Lower lobe of right lung (tissue), 2 donors: ENCODE measurements around the gene POLR1A. TPM values are rescaled to one million over a fixed set of nuclear protein-coding genes. Genes with fewer than 3 reads are reported as not detected.

Source experiments
- ATAC-seq, 2 donors: fragments of 200-7000 bp; cut with Tn5 transposase; one replicate each; pipeline ENCODE4 v1.9.1; 2020 to 2022; ENCODE audit warnings: mild to moderate bottlenecking in 2 of 2, moderate library complexity in 2 of 2
- DNase-seq: peaks from one replicate; pipeline ENCODE4 v3.0.0-alpha.2; 2020
- H3K27ac ChIP-seq: fragments of 200-600 bp; one replicate; pipeline ENCODE4 v1.8.0; 2022
- H3K27me3 ChIP-seq: fragments of 200-600 bp; one replicate; pipeline ENCODE4 v1.8.0; 2022; ENCODE audit warnings: low read depth
- H3K36me3 ChIP-seq: fragments of 200-600 bp; one replicate; pipeline ENCODE4 v1.8.0; 2022; ENCODE audit warnings: mild to moderate bottlenecking
- H3K4me1 ChIP-seq: fragments of 200-600 bp; one replicate; pipeline ENCODE4 v1.8.0; 2022
- H3K4me3 ChIP-seq: fragments of 200-600 bp; one replicate; pipeline ENCODE4 v1.8.0; 2022; ENCODE audit warnings: mild to moderate bottlenecking
- H3K9me3 ChIP-seq: fragments of 200-600 bp; one replicate; pipeline ENCODE4 v1.8.0; 2022
- intact Hi-C: fragments of 100-400 bp; cut with DNase I; formaldehyde crosslinking; loops from one replicate; pipeline ENCODE4 v1.11.0; 2022
- total RNA-seq: library from RNA; stranded (reverse); fragmentation: NEBNext Ultra II Directional; extraction: Animal tissue kit (Norgen Biotek cat#: 25700); gene quantifications from one replicate; pipeline ENCODE4 v1.2.1, GENCODE V29; 2021
- TF ChIP-seq, protein P1 (sequence below): fragments of 200-600 bp; IDR thresholded peaks from one replicate; pipeline ENCODE4 v1.8.0; 2022; ENCODE audit warnings: antibody characterized with exemption, mild to moderate bottlenecking
- donor health status: DM: no; HTN: yes; CAD: no; lungs with severe emphysema.

The POLR1A gene
- total RNA-seq, 1 donor from 2014 or later: 22.2 TPM

DNA sequence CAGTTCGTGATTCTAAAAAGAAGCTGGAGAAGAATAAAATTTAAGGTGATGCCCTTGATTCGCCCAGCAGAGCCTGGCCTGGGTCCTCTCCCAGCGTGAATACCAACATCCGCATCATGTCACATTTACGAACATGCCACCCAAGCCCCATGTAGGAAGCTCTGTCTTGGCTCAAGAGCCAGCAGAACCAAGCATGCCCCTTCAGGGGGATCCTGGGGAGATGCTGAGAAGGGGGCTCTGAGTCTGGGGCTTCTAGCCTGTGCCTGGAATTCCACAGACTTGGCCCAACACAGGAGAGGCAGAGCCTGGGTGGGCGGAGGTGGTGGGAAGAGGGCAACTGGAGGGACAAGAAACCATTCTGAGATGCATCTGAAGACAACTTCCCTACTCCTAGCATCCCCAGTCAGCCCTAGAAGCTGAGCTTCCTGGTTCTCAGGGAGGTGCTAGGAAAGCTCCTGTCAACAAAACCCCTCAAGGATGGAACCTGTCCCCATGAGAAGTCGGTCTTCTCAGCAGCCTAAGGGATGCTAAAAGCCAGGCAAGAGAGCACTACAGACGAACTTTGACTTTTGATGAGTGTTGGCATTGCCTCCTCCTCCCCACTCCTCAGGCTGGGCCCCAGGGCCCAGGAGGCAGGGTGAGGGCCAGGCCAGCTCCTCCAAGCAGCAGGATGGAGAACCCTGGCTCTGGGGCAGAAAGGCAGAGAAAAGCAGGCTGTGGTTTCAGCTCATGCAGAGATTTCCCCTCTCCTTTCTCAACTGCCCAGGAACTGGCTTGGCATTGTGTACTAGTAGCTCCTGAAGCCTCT is 57.9 kb downstream of the POLR1A start:
- H3K36me3 ChIP-seq: peaks cover 85% of the 10 kb centered on the region

DNA sequence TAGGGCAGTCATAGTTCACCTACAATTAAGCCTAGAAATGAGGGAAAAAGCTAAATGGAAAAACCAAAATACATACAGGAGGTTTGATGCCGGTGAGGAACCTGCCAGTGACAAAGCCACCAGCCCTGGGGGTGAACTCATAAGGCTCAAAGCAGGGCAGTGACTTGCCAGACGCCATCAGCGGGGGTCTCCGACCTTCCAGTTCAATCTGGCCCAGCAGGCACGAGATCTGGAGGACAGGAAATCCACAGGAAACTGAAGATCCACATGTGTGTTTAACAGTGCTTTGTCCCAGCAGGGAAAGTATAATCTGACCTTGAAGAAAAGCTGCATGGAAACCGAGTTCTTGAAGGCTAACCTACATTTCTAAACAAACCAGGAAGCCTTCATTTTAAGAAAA is 60.1 kb downstream of the POLR1A start:
- H3K4me1 ChIP-seq: no peaks in the 10 kb centered on the region
- H3K27ac ChIP-seq: no peak overlapping the region
- DNase-seq (no peak), ATAC-seq (no peak)
- peaks cover 83% of the 10 kb centered on the region for H3K36me3 ChIP-seq
- intact Hi-C loops: no loop called here
- no peaks in the 10 kb centered on the region for H3K9me3 ChIP-seq
- TF ChIP-seq, protein P1, sequence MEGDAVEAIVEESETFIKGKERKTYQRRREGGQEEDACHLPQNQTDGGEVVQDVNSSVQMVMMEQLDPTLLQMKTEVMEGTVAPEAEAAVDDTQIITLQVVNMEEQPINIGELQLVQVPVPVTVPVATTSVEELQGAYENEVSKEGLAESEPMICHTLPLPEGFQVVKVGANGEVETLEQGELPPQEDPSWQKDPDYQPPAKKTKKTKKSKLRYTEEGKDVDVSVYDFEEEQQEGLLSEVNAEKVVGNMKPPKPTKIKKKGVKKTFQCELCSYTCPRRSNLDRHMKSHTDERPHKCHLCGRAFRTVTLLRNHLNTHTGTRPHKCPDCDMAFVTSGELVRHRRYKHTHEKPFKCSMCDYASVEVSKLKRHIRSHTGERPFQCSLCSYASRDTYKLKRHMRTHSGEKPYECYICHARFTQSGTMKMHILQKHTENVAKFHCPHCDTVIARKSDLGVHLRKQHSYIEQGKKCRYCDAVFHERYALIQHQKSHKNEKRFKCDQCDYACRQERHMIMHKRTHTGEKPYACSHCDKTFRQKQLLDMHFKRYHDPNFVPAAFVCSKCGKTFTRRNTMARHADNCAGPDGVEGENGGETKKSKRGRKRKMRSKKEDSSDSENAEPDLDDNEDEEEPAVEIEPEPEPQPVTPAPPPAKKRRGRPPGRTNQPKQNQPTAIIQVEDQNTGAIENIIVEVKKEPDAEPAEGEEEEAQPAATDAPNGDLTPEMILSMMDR: no peak
- no peaks in the 10 kb centered on the region for H3K27me3 ChIP-seq
- no peak overlapping the region for H3K4me3 ChIP-seq

More for the DNA sequence above, 57.9 kb downstream of the POLR1A start:
- intact Hi-C loops: no loop called here
- Histone ChIP-seq H3K27ac (no peak overlapping the region), H3K4me3 (no peak overlapping the region), H3K9me3 (no peaks in the 10 kb centered on the region), H3K27me3 (no peaks in the 10 kb centered on the region), H3K4me1 (no peaks in the 10 kb centered on the region)
- ATAC-seq (no peak), DNase-seq (no peak)
- TF ChIP-seq, protein P1: no peak

DNA sequence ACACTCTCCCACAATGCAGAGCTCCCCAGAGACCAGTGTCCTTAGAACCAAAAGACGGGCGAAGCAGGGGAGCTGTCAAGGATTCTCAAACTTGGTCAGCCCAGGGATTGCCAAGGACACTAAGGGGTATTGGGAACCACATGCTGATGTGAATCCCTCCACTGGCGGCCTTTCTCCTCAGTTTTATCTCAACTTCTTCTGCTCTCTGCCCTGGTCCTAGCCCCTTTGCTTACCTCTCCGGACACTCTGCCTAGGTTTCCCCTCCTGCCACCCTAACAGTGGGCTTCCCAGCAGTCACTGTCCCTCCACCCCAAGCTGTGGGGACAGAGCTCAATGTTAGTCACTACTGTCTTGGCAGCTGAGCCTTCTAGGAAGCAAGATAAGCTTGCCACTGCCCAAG is 61.1 kb downstream of the POLR1A start:
- ATAC-seq (no peak), DNase-seq (no peak)
- intact Hi-C loops: no loop called here
- H3K27me3 ChIP-seq: no peaks in the 10 kb centered on the region
- TF ChIP-seq, protein P1: no peak
- H3K4me3 ChIP-seq: no peak overlapping the region
- H3K36me3 ChIP-seq: peaks cover 85% of the 10 kb centered on the region
- no peak overlapping the region for H3K27ac ChIP-seq
- no peaks in the 10 kb centered on the region for H3K9me3 ChIP-seq
- H3K4me1 ChIP-seq: no peaks in the 10 kb centered on the region

DNA sequence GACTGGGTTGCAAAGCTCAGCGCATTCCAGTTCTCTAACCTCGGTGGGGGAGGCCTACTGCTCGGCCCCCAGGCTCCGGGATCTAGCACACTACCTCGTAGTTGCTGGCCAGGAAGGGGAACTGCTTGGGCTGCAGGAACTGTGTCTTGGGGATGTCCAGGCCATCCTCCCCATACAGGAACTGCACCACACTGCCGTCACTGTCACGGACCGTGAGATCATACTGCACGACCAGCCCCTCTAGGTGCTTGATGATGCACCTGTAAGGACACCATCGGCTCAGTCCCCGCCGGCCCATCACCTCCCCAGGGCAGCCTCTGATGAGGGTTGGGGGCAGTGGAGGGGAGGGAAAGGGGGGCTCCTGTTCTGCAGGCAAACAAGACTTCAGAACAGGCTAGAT is 61.6 kb downstream of the POLR1A start:
- no peak overlapping the region for H3K4me3 ChIP-seq
- no peaks in the 10 kb centered on the region for H3K27me3 ChIP-seq
- DNase-seq (no peak), ATAC-seq (no peak)
- intact Hi-C loops: no loop called here
- H3K36me3 ChIP-seq: peaks cover 84% of the 10 kb centered on the region
- H3K27ac ChIP-seq: no peak overlapping the region
- H3K9me3 ChIP-seq: no peaks in the 10 kb centered on the region
- TF ChIP-seq, protein P1: no peak
- H3K4me1 ChIP-seq: peaks cover 5% of the 10 kb centered on the region

DNA sequence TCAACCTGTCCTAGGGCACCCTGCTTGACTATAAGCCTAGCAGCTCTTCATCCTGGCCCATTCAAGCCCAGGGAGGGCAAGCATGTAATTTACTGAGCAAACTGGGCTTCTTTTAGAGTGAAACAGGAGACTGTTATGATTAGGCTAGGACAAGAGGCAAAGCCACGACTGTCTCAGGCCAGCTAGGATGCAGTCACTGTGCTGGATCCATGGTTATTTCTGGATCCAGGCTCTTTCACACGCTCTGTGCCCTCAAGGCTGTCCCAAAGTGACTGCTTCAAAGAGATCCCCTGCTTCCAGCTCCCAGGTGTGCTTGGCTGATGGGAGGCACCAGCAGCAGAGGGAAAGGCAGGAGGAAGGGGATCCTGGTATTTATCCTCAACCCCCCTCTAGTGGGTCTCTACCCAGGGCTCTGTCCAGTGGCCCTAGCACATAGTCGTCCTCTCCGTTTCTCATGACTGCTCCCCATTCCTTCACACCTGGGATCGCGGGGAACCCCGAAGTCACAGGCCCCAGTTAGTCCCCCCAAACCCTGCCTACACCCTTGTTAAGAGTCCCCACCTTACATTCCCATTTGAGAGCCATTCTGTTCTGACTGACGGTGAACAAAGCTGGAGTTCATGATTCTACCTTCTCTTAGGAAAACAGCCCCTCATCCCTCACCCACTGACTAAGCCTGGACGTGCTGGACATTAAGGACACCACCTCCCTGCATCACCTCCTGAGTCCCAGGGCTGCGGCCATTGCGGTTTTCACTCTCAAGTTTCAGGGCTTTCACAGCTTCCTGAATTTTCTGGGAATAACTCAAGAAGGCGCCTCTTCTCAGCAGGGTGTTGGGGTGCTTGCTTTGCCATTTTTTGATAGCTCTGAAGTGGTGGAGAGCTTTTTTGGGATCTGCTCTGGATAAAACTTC is 63.2 kb downstream of the POLR1A start:
- TF ChIP-seq, protein P1: no peak
- Histone ChIP-seq H3K4me3 (no peak overlapping the region), H3K27ac (no peak overlapping the region), H3K27me3 (no peaks in the 10 kb centered on the region), H3K9me3 (no peaks in the 10 kb centered on the region), H3K36me3 (peaks cover 70% of the 10 kb centered on the region), H3K4me1 (peaks cover 20% of the 10 kb centered on the region)
- intact Hi-C loops: no loop called here
- DNase-seq: no peak
- ATAC-seq: no peak
